Hematopoietic multipotent progenitor cell treated with erythropoietin and hydrocortisone succinate and interleukin-3 and kit ligand, for 8 days (in vitro differentiated cells): ENCODE measurements around the gene CD63.

ENCODE experiments used
- DNase-seq: peaks from one replicate; pipeline ENCODE4 v3.0.0-alpha.2; 2015

The CD63 gene

DNA sequence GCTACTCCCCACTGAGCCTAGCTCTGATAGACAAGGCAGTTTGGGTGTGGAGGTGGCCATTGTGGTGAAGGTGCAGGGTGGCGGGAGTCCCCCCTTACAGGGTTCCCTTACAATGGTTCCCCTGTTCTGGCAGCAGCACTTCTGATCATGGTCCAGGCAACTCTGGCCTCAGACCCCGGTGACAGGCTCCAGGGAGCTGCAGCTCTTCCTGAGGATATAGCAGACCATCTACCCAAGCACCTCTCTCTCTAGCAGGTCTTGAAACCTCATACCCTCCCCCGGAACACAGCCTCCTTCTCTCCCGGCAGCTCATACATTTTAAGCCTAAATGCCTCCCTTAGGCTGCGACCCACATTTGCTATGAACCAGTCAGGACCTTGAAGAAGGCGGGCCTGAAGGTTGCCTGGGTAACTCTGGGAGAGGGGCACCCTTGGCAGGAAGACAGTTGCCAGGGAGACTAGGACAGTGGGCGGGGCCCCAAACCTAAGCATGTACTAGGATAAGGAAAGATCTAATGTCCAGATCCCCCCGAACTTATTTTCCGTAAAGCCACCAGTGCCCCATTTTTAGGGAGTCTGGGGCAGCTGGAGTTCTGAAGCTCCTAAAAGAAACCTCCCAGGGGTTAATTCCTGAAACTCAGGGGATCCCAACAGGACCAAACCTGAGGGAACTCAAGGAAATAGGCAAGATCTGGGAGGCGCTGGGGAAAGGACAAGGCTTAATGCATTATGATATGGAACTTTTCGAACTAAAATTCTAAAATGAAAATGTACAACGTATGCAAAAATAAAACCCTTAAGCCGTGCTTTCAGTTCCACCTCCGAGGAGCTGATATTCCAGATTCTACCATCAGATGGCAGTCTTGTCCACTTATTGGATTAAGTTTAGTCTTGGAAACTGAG is 9.6 kb upstream of the CD63 start:
- DNase-seq: peak; percentile 93

DNA sequence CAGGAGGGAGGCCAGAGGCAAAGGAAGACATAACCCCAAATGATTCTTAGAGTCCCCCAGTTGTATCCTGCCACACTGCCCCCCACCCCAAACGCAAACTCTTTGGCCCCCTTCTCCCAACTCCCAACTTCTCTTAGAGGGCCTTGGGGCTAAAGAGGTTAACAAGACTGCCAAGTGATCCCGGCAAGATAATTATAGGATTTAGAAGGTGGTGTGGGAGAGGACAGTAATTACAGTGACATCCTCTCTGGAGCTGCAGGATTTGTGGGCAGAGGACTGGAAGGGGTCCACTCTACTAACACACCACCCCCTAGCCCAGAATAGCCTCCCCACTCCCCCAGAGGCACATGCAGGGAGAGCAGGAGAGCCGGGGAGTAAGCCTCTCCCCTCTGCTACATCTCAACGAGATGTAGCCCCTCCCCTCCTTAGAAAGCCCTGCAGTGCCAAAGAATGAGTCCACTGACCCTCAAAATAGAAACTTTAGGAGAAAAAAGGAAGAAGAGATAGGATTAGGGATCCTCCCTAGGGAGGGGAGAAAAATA is 8.8 kb upstream of the CD63 start:
- DNase-seq: peak; percentile 40

DNA sequence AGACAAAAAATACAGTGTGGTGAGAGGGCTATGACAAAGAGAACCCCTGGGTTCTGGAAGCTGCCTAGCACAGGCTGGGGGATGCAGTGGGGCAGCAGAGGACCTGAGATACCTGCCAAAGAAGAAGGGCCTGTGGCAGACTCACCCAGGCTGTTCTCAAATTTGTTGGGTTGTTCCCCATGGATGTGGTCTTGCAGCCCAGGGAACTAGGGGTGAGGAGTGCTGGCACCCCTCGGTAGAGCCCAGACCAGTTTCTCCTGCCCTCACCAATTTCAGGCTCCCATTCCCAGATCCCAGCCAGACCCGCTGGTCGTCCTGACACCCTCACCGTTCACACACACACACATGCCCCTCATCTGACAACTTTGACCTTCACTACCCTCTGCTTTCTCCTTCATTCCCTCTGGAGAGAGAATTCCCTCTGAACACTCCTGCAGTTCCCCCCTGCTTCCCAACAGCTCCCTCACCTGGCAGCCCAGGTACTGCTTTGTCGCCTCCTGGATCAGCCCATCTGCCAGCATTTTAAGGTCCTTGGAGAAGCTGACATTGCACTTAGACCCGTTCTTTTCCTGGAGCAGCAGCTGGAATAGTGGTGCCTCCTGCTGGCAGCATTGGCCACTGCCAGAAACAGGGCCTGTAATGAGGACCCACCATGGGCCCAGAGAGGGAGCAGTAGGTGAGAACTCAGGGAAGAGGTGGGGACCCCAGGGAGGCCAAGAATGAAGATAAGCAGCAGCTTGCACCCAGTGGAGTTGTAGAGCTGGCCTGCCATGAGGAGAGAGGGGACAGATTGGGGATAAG is 8.2 kb upstream of the CD63 start:
- peak; percentile 83 for DNase-seq

DNA sequence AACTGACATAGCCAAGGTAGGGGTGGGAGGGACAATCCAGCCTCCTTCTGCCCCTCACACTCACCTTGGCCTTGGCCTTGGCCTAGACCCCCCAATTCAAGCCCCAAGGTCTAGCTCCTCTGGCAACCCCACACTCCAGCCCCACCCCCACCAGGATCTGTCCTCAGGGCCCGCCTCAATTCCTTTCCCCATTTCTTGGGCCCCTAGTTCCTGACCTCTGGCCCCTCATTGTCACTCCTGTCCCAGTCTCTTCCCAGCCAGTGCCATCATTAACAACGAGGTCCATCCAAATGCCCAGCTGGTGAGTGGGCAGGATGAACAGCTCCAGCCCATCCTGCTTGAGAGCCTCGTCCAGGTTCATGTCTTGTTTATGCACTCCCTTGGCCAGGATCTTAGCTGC is 7.3 kb upstream of the CD63 start:
- no peak for DNase-seq

DNA sequence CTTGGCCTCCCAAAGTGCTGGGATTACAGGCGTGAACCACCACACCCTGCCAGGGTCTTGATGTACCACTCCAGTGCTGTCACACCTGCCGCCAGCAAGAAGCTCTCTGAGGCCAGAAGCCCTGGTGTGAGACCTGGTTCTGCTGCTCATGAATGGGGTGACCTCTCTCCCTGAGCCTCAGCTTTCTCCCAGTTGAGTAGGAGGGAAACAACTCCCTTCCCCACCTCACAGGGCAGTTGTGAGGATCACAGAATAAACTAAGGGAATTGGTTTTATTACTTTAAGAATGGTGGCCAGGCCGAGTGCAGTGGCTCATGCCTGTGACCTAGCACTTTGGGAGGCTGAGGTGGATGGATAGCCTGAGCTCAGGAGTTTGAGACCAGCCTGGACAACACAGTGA is 5.8 kb upstream of the CD63 start:
- no peak for DNase-seq

DNA sequence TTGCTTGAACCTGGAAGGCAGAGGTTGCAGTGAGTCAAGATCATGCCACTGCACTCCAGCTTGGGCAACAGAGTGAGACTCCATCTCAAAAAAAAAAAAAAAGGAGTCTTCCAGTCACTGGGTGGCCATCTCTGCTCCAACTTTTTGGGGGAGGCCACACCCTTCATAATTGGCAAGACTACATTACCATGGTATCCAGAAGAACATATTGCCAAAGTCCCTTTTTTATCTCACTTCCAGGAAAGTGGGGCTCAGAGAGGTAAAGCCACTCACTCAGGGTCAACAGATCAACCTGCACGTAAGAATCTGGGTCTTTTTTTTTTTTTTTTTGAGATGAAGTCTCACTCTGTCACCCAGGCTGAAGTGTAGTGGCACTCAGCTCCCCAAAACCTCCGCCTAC is 5.0 kb upstream of the CD63 start:
- peak; percentile 75 for DNase-seq

DNA sequence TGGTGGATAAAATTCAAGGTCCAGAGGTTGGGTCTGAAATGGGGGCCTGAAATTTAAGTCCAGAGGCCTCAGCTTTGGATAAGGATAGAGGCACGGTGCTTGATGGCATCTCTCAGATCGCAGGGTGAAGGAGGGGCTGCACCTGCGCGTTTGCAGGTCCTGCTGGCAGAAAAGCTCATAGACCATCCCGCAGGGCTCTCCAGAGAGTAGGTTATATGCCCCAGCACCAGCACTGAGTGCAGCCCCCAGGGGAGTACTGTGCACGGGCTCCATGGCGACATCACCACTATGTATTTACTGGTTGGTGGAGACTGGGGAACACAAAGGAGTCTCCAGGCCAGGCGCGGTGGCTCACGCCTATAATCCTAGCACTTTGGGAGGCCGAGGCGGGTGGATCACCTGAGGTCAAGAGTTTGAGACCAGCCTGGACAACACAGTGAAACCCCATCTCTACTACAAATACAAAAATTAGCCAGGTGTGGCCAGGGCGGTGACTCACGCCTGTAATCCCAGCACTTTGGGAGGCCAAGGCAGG is 4.3 kb upstream of the CD63 start:
- DNase-seq: no peak

DNA sequence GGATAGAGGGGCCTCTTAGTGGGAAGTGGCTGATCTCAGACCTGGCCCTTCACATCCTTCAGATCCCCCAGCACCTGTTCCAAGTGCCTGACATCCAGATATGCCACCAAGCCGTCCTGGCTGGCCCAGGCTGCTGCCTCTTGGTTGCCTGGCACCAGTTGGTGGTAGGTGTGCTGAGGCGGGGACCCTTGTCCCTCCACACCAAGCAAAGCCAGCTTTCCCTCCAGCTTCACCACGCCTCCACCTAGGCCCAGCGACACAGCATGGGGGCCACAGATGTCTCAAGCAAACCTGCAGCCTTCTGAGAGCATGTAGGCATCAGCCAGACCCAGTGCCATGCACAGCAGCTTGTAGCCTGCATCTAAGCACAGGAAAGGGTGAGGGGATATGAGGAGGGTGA is 3.5 kb upstream of the CD63 start:
- DNase-seq: no peak

DNA sequence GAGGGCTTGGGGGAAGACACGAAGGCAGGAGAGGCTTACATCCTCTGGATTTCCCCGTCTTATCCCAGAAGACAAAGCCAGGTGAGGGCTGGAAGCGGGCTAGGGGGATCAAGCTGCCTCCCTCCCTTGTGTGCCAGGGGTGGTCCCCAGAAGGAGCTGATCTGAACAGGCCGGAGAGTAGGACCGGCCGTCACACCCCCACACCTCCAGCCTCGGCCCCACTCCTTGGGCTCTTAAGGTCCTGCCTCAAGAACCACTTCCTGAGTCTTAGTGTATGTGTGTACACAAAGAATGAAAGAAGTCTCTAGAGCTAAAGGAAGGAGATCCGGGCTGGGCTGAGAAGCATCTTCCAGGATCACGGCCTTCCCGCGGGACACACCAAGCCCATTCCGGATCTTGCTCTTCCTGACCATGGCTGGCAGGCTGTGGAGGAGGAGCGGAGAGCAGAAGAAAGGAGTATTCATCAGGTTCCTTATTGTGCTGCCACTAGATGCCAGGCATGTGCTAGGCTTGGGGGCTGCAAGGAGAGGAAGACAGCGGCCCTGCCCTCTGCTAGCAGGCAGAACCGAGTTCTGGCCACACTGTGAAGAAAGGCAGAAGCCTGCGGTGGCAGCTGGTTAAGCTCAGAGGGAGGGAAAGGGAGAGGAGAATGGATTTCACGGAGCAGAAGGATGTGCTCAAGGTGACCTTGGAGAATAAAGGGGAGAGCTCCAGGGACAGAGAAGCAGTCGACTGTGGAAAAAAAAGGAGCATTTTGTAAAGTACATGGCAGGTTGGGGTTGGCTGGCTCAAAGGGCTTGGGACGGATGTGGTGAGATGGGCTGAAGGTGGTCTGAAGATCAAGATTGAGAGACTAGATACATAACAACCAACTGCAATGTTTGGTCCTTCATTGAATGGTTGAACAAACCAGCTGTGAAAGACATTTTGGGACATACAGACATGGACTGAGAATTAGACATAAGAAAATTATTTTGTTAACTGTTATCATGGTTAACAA is 1.3 kb upstream of the CD63 start:
- peak; percentile 71 for DNase-seq

DNA sequence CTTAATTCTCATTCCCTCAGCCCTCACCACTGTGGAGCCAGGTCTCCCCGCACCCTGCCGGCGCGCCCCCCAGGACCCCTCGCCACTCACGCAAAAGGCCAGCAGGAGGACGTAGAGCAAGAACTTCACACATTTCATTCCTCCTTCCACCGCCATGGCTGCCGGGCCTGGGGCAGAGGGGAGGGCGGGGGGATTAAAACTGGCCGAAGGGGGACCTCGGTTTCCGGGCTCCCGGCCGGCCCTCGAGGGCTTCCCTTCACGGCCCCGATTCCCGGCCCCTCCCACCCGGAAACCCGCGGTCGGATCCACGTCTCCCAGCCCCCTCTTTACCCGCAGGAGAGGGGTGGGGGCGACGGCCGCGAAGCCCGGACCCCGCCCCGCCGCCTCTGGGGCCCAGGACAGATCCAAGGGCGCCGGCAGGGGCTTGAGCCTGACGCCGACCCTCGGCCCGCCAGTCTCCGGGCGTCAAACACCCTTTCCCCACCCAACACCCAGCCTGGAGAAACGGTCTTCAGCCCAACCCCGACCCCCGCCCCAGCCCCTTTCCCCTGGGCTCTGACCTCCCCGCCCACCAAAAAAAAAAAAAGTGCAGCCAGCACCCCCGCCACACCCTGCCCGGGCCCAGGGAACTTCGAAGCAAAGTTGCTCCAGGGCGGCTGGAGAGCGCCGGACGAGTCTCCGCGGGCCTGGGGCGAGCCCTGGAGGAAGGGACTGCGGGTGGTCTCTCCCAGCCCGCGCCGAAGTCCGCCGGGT is 447 bp downstream of the CD63 start:
- peak; percentile 17 for DNase-seq

DNA sequence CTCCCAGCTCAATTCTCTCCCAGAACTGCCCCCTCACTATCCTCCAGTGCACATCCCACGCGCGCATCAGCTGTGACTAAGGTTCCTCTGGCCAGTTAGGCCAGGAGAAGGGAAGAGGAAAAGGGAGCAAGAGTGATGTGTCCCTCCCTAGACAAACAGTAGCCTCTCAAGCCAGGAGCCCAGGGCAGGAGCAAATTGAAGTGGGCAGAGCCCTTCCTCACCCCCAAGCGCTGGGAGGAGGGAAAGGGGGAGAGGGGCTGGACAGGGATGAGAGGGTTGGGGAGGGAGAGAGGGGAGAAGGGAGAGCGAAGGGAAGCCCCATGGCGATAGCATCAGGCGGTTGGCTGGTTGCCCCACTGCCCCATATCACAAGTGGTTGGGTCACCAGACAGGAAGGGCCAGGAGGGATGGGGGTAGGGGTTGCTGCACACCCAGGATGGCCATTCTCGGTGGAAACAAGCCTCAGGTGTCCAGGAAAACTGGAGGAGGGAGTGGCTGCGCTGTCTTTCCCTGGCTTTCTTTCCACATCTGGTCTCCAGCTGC is 1.1 kb downstream of the CD63 start:
- peak; percentile 57 for DNase-seq

DNA sequence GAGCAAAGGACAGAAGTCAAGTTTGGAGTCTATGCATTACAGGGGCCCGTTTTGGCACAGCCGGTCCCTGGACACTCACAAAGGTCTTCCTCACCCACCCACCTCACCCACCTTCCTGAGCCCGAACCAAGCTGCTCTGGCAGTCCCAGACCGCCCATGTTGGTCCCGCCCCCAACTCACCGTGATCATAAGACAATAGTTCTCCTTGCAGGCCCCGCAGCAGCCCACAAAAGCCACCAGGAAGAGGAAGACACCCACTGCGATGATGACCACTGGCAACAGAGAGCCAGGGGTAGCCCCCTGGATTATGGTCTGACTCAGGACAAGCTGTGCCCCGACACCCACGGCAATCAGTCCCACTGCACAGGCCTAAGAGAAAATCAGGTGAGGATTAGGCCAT is 1.8 kb downstream of the CD63 start:
- no peak for DNase-seq

DNA sequence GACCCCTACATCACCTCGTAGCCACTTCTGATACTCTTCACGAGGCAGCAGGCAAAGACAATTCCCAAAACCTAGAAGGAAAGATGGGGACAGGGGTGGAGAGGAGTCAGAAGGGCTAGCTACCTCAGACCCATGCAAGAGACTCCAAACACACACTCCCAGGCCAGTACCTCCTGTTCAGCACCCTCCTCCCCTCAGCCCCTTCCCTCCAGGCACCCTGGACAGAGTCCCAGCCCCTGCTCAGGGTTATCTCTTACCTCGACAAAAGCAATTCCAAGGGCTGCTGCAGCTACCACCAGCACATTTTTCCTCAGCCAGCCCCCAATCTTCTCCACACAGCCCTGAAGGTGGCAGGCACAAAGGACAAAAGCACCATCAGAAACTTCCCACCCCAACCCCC is 3.3 kb downstream of the CD63 start:
- DNase-seq: no peak

DNA sequence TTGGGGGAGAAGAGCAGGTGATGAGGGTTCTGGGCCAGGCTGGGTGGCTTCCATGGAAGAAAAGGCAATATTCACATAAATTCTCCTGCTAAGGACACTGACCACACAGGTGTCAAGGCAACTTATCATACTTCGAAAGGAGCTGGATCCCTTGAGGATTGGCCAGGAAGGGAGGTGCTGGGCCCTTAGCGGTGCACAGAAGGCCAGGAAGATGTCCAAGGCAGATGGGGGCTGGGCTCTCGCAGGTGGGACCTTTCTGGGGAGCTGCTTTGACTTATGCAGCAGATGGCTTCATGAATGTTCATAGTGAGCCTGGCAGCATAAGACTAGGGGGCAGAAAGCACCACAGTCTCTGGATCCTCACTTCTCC is 3.9 kb downstream of the CD63 start:
- DNase-seq: no peak

DNA sequence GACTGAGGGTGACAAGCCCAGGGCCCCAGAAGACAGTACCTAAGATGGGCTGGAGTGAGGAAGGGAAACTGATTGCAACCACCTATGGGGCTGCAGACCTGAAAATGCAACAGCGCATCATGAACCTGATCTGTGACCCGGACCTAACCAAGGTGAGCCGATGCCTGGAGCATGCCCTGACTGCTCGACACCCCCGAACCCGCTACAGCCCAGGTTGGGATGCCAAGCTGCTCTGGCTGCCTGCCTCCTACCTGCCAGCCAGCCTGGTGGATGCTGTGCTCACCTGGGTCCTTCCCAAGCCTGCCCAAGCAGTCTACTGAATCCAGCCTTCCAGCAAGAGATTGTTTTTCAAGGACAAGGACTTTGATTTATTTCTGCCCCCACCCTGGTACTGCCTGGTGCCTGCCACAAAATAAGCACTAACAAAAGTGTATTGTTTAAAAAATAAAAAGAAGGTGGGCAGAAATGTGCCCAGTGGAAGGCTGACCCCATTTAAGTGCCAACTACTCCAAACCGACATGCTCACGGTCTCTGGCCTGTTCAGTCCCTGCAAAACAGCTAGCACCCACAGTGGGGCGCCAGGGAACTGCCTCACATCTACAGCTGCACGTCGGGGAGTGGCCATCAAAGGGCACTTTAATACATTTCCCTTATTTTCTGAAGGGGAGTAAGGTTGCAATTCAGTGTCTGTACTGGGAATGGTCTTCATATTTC is 4.4 kb downstream of the CD63 start:
- DNase-seq: peak; percentile 82

DNA sequence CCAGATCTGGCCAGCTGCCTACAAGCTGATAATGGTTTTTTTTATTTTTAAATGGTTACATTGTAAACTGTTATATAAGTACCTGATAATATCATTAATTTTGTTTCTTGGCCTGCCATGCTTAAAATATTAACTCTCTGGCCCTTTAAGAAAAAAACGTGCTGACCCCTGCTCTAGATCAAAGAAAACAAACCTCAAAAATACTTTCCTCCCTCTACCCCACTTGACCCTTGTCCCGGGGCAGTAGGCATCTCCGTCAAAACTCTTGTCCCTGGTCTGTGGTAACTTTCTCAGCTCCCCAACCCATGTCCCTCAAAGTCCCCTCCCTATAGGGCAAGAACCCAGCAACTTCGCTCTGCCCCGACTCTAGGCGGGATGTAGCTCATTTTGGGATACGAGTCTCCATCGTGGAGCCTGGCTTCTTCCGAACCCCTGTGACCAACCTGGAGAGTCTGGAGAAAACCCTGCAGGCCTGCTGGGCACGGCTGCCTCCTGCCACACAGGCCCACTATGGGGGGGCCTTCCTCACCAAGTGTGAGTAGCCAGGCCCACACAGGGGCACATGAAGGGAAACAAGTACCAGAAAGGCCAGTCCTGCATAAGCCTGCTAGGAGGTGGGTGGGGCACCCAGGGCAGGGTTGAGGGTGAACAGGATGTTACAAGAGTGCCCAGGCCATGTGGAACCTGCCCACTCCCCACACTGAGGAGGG is 5.1 kb downstream of the CD63 start:
- no peak for DNase-seq

DNA sequence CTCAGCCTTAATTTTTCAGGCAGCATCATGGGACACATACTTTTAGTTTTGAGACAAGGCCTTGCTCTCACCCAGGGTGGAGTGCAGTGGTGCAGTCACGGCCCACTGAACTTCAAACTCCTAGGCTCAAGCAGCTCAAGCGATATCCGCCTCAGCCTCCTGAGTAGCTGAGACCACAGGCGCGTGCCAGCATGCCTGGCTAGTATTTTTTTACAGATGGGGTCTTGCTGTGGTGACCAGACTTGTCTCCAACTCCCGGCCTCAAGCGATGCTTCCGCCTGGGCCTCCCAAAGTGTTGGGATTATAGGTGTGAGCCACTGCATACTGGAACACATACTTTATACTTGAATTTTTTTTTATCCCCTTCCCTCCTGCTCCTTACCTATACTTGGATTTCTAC is 5.9 kb downstream of the CD63 start:
- DNase-seq: no peak

DNA sequence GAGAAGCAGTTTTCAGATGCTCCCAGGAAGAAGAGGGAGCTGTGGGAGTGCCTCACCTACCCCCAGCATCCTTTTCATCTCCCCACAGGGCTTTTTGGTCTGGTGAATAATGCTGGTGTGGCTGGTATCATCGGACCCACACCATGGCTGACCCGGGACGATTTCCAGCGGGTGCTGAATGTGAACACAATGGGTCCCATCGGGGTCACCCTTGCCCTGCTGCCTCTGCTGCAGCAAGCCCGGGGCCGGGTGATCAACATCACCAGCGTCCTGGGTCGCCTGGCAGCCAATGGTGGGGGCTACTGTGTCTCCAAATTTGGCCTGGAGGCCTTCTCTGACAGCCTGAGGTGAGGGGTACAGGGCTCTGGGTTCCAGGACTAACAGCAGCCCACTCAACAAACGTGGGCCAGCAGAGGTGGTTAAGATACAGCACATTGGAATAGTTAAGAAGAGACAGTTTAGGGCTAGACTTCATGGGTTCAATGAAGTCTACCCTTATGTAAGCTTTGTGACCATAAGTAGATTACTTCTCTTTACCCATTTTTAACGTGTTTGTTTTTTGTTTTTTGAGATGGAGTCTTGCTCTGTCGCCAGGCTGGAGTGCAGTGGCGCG is 7.1 kb downstream of the CD63 start:
- no peak for DNase-seq

DNA sequence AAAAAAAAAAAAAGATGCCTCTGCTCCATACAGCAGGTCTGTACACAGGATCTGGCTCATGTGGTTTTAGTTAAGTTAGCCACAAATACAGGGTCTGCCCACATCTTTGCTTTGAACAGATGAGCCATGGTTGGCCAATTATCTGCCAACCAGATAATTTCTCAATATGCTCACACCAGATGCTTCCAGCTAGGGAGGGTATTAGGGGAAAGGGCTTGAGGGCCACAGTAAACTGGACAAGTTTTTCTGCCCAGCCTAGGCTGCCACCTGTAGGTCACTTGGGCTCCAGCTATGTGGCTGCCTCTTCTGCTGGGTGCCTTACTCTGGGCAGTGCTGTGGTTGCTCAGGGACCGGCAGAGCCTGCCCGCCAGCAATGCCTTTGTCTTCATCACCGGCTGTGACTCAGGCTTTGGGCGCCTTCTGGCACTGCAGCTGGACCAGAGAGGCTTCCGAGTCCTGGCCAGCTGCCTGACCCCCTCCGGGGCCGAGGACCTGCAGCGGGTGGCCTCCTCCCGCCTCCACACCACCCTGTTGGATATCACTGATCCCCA is 7.8 kb downstream of the CD63 start:
- peak; percentile 55 for DNase-seq
